Erythroblast (primary cell): ENCODE measurements around the gene TECRL.

ENCODE experiments used
- GATA1 ChIP-seq: IDR thresholded peaks from 2 replicates; pipeline ENCODE4 v1.6.1; 2011; ENCODE audit warnings: low read depth, mild to moderate bottlenecking, control low read depth, low read length, moderate library complexity
- POLR2A ChIP-seq: IDR thresholded peaks from 2 replicates; pipeline ENCODE4 v1.6.1; 2011; ENCODE audit warnings: mild to moderate bottlenecking, low read length

GRCh38 chr4:64417974-64418373 lies 8.7 kb upstream of the TECRL start:
- TF ChIP-seq POLR2A = no peak
- TF ChIP-seq GATA1 = no peak
